Mesothelial cell of epicardium (in vitro differentiated cells): ENCODE measurements around the gene ZNF398. TPM values are rescaled to one million over a fixed set of nuclear protein-coding genes. Genes with fewer than 3 reads are reported as not detected.
A peak's percentile ranks its signal among the peaks of the same experiment; 100 is the strongest.

Source experiments
- DNase-seq, 2 experiments: peaks; one replicate each; pipeline ENCODE4 v3.0.0; 2021; ENCODE audit warnings: low spot score in 2 of 2; ENCODE audit not compliant: unreplicated experiment in 2 of 2
- H3K27ac Mint-ChIP-seq: 2 replicates; pipeline ENCODE4 v1.8.0; 2021; ENCODE audit warnings: mixed read lengths
- H3K27me3 Mint-ChIP-seq: 2 replicates; pipeline ENCODE4 v1.8.0; 2021; ENCODE audit warnings: low read depth, mixed read lengths
- H3K36me3 Mint-ChIP-seq: 2 replicates; pipeline ENCODE4 v1.8.0; 2021; ENCODE audit warnings: mixed read lengths
- H3K4me1 Mint-ChIP-seq: 2 replicates; pipeline ENCODE4 v1.8.0; 2021; ENCODE audit warnings: mixed read lengths
- H3K4me3 Mint-ChIP-seq: 2 replicates; pipeline ENCODE4 v1.8.0; 2021; ENCODE audit warnings: mild to moderate bottlenecking, moderate library complexity, mixed read lengths
- H3K9me3 Mint-ChIP-seq: 2 replicates; pipeline ENCODE4 v1.8.0; 2021; ENCODE audit warnings: mixed read lengths
- CTCF ChIP-seq: fragments of 200-600 bp; sonication (generic); IDR thresholded peaks from one replicate; pipeline ENCODE4 v1.5.0; 2021; ENCODE audit warnings: antibody characterized with exemption; ENCODE audit not compliant: unreplicated experiment
- total RNA-seq: library from RNA; stranded (reverse); gene quantifications from 3 replicates; pipeline ENCODE4 v1.2.1, GENCODE V29; 2021

ZNF398 gene
- total RNA-seq, 1 donor from 2014 or later = 20.6 TPM

GRCh38 chr7:149156898-149157297 is 9.6 kb downstream of the ZNF398 start:
- Mint-ChIP-seq H3K27ac (no peak overlapping the region), H3K27me3 (no peaks in the 10 kb centered on the region), H3K36me3 (peaks cover 35% of the 10 kb centered on the region), H3K4me1 (no peaks in the 10 kb centered on the region), H3K4me3 (no peak overlapping the region), H3K9me3 (peaks cover 7% of the 10 kb centered on the region)
- no peak for DNase-seq
- TF ChIP-seq CTCF = no peak

DNA sequence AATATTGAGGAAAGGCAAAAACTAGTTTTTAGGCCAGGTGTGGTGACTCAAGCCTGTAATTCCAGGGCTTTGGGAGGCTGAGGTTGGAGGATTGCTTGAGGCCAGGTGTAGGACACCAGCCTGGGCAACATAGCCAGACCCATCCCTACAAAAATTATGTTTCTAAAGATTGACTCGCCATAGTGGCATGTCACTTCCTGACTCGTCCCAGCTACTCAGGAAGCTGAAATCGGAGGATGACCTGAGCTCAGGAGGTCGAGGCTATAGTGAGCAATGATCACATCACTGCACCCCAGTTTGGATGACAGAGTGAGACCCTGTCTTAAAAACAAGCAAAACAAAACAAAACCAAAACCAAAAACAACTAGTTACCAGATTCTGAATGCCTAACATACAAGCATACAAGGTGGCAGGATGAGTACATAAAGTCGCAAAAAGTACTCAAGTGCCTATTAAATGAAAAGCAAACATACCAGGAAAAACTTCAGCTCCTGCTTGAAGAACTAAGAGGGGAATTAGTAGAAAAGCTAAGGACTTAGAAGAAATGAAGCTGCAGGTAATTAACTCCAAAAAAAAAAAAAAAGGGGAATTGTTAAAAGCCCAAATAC is 14.1 kb downstream of the ZNF398 start:
- Mint-ChIP-seq H3K9me3 (peaks cover 7% of the 10 kb centered on the region), H3K27ac (peak overlapping the region; percentile 25), H3K36me3 (peaks cover 26% of the 10 kb centered on the region), H3K4me1 (no peaks in the 10 kb centered on the region), H3K27me3 (no peaks in the 10 kb centered on the region), H3K4me3 (no peak overlapping the region)
- TF ChIP-seq CTCF = no peak
- DNase-seq = no peak

DNA sequence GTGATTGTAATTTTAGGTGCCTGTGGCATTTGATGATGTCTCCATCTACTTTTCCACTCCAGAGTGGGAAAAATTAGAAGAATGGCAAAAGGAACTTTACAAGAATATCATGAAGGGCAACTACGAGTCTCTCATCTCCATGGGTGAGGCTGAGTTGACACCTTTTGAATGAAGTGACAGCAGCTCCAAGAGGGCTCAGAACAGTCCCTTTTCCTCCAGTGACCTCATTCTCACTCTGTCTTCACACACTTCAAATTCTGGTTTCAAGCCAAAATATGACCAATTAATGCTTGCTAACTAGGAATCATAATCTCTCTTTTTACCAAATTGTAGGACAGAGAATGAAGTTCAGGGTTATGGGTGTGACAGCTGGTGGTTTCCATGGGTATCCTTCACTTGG is 18.9 kb downstream of the ZNF398 start:
- Mint-ChIP-seq H3K9me3 (no peaks in the 10 kb centered on the region), H3K36me3 (peaks cover 20% of the 10 kb centered on the region), H3K4me1 (no peaks in the 10 kb centered on the region), H3K4me3 (no peak overlapping the region), H3K27me3 (no peaks in the 10 kb centered on the region), H3K27ac (no peak overlapping the region)
- no peak for TF ChIP-seq CTCF
- no peak for DNase-seq

DNA sequence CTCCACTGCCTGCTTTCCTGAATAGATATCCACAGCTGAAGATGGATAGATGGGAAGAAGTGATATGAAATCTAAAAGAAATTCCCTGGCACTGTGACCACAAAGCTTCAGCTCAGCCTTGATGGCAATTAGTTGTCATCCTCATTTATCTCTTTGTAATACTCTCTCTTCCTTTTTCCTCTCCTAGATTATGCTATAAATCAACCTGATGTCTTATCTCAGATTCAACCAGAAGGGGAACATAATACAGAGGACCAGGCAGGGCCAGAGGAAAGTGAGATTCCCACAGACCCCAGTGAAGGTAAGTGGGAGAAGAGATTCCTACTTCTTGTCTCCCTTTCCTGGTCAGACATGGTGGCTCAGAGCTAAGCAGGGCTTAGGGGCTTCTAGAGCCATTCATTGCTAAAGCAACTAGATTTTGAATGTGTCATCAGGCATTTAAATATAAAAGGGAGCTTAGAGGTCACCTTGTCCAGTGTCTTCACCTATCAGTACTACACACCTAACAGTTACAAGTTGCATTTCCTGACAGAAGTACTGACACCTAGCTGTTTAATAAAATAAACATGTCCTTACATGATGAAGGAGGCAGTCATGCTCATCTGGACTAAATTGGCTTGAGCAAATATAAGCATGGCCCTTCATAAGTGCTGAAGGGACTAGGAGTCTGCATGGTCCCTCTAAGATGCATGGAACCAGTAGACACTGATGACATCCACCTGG is 19.5 kb downstream of the ZNF398 start:
- H3K4me1 Mint-ChIP-seq = no peaks in the 10 kb centered on the region
- no peak overlapping the region for H3K27ac Mint-ChIP-seq
- TF ChIP-seq CTCF = no peak
- H3K36me3 Mint-ChIP-seq = peaks cover 20% of the 10 kb centered on the region
- H3K27me3 Mint-ChIP-seq = no peaks in the 10 kb centered on the region
- DNase-seq = no peak
- H3K9me3 Mint-ChIP-seq = no peaks in the 10 kb centered on the region
- no peak overlapping the region for H3K4me3 Mint-ChIP-seq

GRCh38 chr7:149171892-149172533 is 24.8 kb downstream of the ZNF398 start:
- Mint-ChIP-seq H3K4me1 (no peaks in the 10 kb centered on the region), H3K4me3 (no peak overlapping the region), H3K9me3 (no peaks in the 10 kb centered on the region), H3K27me3 (no peaks in the 10 kb centered on the region), H3K27ac (no peak overlapping the region), H3K36me3 (peaks cover 27% of the 10 kb centered on the region)
- TF ChIP-seq CTCF = no peak
- no peak for DNase-seq
